GM18907 (cell line): Measurements from ENCODE around the gene USP17L12.
"Not testable (repeated sequence)": the region's sequence is repeated elsewhere in the genome, so short reads cannot be mapped to it uniquely, and the experiment has no call there.

Experiments
- ATAC-seq: cut with Tn5 transposase; IDR thresholded peaks from one replicate; pipeline ENCODE4 v1.9.1; 2021; ENCODE audit warnings: mild to moderate bottlenecking, moderate library complexity; ENCODE audit not compliant: unreplicated experiment

USP17L12 gene

GRCh38 chr4:9219852-9220251 is at the start of gene USP17L12:
USP17L12 (plus strand) TSS chr4:9220152; CDS start chr4:9220152, 0 bp downstream.
- ATAC-seq, result not testable (repeated sequence)

DNA sequence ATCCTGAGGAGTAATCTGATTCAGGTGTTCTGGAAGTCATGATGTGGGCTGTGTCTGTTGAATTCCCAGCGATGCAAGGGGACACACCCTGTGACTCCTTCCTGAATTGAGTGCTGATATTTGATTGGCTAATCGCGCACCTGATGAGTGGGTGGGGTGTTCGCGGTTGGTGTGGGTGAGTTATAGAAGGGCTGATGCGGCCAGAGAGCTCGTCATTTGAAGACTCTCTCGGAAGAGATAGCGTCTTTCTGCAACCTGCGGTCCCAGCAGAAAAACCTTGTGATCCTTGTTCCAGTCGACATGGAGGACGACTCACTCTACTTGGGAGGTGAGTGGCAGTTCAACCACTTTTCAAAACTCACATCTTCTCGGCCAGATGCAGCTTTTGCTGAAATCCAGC is 9.6 kb upstream of the USP17L12 start, which contains the start of gene USP17L10:
Gene USP17L10, plus strand, starts transcription at position 301 of the 400 bp plus-strand sequence. Its CDS starts 0 bp downstream, at position 301.
- not testable (repeated sequence) for ATAC-seq

- not testable (repeated sequence) for ATAC-seq
These were observed 5.3 kb upstream of the USP17L12 start for GRCh38 chr4:9214701-9215100.

GRCh38 chr4:9215105-9215504 is 4.8 kb upstream of the USP17L12 start, which contains the start of gene USP17L11:
USP17L11 (plus strand) TSS chr4:9215405; CDS start chr4:9215405, 0 bp downstream.
- not testable (repeated sequence) for ATAC-seq

DNA sequence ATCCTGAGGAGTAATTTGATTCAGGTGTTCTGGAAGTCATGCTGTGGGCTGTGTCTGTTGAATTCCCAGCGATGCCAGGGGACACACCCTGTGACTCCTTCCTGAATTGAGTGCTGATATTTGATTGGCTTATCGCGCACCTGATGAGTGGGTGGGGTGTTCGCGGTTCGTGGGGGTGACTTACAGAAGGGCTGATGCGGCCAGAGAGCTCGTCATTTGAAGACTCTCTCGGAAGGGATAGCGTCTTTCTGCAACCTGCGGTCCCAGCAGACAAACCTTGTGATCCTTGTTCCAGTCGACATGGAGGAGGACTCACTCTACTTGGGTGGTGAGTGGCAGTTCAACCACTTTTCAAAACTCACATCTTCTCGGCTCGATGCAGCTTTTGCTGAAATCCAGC is 4.6 kb downstream of the USP17L12 start, which contains the start of gene USP17L13:
Gene USP17L13, plus strand, starts transcription at position 301 of the 400 bp plus-strand sequence. Its CDS starts 0 bp downstream, at position 301.
- not testable (repeated sequence) for ATAC-seq

- ATAC-seq, result not testable (repeated sequence)
These were observed 10.3 kb downstream of the USP17L12 start for GRCh38 chr4:9230249-9230648.

DNA sequence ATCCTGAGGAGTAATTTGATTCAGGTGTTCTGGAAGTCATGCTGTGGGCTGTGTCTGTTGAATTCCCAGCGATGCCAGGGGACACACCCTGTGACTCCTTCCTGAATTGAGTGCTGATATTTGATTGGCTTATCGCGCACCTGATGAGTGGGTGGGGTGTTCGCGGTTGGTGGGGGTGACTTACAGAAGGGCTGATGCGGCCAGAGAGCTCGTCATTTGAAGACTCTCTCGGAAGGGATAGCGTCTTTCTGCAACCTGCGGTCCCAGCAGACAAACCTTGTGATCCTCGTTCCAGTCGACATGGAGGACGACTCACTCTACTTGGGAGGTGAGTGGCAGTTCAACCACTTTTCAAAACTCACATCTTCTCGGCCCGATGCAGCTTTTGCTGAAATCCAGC is 14.1 kb downstream of the USP17L12 start, which contains the start of gene USP17L15:
Gene USP17L15, plus strand, starts transcription at position 301 of the 400 bp plus-strand sequence. Its CDS starts 0 bp downstream, at position 301.
- ATAC-seq, result not testable (repeated sequence)

GRCh38 chr4:9238461-9238860 is 18.5 kb downstream of the USP17L12 start:
- ATAC-seq, result not testable (repeated sequence)

- ATAC-seq, result not testable (repeated sequence)
These were observed 23.6 kb downstream of the USP17L12 start, which contains the start of gene USP17L17 for GRCh38 chr4:9243579-9243978. USP17L17 (plus strand) TSS chr4:9243879; CDS start chr4:9243879, 0 bp downstream.

GRCh38 chr4:9247953-9248680 is 28.2 kb downstream of the USP17L12 start, which contains the start of gene USP17L18:
USP17L18 (plus strand) TSS chr4:9248630; CDS start chr4:9248630, 0 bp downstream.
- not testable (repeated sequence) for ATAC-seq

- ATAC-seq, result not testable (repeated sequence)
These were observed 33.1 kb downstream of the USP17L12 start, which contains the start of gene USP17L19 for GRCh38 chr4:9253078-9253477. USP17L19 (plus strand) TSS chr4:9253378; CDS start chr4:9253378, 0 bp downstream.

DNA sequence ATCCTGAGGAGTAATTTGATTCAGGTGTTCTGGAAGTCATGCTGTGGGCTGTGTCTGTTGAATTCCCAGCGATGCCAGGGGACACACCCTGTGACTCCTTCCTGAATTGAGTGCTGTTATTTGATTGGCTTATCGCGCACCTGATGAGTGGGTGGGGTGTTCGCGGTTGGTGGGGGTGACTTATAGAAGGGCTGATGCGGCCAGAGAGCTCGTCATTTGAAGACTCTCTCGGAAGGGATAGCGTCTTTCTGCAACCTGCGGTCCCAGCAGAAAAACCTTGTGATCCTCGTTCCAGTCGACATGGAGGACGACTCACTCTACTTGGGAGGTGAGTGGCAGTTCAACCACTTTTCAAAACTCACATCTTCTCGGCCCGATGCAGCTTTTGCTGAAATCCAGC is 37.9 kb downstream of the USP17L12 start, which contains the start of gene USP17L20:
Gene USP17L20, plus strand, starts transcription at position 301 of the 400 bp plus-strand sequence. Its CDS starts 0 bp downstream, at position 301.
- not testable (repeated sequence) for ATAC-seq

GRCh38 chr4:9262572-9262971 is 42.6 kb downstream of the USP17L12 start, which contains the start of gene USP17L21:
USP17L21 (plus strand) TSS chr4:9262872; CDS start chr4:9262872, 0 bp downstream.
- not testable (repeated sequence) for ATAC-seq

DNA sequence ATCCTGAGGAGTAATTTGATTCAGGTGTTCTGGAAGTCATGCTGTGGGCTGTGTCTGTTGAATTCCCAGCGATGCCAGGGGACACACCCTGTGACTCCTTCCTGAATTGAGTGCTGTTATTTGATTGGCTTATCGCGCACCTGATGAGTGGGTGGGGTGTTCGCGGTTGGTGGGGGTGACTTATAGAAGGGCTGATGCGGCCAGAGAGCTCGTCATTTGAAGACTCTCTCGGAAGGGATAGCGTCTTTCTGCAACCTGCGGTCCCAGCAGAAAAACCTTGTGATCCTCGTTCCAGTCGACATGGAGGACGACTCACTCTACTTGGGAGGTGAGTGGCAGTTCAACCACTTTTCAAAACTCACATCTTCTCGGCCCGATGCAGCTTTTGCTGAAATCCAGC is 47.4 kb downstream of the USP17L12 start, which contains the start of gene USP17L22:
Gene USP17L22, plus strand, starts transcription at position 301 of the 400 bp plus-strand sequence. Its CDS starts 0 bp downstream, at position 301.
- ATAC-seq, result not testable (repeated sequence)
